ENCODE measurements around the gene ATXN10.

DNA sequence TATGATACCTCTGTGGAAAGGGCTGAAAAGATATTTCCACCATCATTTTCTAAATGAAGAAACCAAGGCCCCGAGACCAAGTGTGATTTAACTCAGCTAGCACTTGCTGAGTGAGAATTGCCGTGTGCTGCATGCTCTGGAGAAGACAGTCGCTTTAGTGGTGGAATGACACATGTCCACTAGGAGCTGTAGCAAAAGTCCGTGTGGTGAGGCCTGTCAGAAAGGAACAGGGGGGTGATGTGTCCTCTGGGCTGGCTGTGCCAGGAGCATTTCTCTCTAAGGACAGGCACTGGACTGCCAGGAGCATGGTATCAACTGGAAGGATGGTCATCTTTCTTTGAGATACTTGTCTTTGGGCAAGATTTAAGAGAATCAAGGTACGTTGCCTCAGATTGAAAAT is 72.8 kb downstream of the ATXN10 start:
- TF ChIP-seq, protein P1, sequence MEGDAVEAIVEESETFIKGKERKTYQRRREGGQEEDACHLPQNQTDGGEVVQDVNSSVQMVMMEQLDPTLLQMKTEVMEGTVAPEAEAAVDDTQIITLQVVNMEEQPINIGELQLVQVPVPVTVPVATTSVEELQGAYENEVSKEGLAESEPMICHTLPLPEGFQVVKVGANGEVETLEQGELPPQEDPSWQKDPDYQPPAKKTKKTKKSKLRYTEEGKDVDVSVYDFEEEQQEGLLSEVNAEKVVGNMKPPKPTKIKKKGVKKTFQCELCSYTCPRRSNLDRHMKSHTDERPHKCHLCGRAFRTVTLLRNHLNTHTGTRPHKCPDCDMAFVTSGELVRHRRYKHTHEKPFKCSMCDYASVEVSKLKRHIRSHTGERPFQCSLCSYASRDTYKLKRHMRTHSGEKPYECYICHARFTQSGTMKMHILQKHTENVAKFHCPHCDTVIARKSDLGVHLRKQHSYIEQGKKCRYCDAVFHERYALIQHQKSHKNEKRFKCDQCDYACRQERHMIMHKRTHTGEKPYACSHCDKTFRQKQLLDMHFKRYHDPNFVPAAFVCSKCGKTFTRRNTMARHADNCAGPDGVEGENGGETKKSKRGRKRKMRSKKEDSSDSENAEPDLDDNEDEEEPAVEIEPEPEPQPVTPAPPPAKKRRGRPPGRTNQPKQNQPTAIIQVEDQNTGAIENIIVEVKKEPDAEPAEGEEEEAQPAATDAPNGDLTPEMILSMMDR (conservative IDR thresholded peaks at IDR 0.05): no peak
- no peak for TF ChIP-seq ZFX (IDR thresholded peaks at IDR 0.05)
